ENCODE data around the gene SV2A.
"Not testable (repeated sequence)": the region's sequence is repeated elsewhere in the genome, so short reads cannot be mapped to it uniquely, and the experiment has no call there.

SV2A gene

GRCh38 chr1:149928401-149928724, 10.7 kb upstream of the SV2A start:
- no peak for DNase-seq

DNA sequence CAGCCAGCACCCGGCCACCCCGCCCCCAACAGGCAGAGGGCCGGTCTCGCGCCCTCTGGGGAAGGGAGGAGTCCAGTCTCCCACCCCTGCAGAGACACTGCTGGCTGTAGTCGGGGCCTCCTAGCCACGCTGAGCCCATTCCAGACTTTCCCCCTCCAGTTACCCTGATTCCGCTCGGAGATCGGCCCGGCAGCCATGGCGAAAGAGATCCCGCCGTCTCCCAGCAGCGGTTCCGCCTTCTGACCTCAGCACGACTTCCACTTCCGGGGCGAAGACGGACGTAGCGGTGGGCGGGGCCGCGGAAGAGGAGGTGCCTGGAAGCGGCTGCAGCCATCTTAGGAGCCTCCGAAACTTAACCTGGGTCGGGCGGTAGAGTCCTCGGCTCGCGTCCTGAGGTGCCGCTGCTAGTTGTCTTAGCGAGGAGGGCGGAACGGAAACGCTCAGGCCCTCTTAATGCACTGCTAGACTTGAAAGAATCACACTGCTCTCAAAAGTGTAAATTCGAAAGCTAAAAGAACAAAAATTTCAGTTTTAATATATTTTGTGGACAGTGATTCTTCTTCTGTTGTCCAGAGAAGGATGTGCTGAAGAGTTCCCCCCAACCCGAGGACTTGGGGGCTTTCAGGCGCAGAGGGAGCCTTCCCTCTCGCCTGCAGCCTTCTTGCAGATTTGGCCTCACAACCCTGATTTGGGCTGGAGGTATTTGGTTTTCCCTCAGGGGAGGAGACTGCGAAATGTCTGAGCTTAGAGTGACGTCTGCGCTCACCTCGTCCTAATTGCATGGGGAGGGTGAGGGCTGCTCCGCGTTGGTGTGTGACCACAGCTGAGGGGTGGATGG, 10.1 kb upstream of the SV2A start, which contains the start of gene SF3B4:
Gene SF3B4 (minus strand): TSS at position 241 of the 838 bp plus-strand sequence. CDS start 44 bp downstream, at position 197.
- peak; percentile 86 for DNase-seq

DNA sequence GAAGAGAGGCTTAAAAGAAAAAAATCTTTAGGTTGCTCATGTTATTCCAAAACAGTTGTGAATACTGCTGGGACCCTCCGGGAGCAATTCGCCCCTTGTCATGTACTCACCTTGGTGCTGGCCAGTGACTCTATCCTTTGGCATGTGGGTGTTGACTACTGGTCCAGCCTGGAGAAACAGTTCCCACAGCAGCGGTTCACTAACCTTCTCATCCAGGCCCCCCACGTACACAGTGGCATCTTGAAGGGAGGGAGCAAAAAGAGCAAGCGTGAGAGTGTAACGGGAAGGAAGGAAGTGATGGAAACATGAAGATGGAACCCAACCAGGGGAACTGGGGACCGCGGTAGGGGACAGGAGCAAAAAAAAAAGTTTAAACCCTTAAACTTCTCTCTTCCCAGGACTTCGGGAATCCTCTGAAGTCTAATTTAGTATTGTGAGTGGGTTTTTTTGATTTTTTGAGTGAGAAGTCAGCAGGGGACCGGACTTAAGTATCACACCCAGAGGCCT, 9.5 kb upstream of the SV2A start:
- DNase-seq: no peak

DNA sequence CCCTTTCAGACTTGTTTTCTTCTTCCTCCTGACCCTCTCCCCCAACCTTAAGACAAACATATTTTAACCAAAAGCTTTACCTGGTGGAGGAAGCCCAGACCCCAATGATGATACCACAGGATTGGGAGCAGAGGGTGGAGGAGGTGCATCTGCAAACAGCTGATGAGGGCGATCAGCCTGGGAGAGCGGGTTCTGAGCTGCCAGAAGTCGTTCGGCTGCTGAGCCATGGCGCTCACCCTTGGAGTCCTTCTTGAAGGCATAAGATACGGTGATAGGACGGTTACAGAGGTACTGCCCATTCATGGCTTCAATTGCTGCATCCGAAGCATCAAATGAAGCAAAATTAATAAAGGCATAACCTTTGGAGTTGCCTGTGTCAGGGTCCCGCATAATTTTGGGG, 8.7 kb upstream of the SV2A start:
- no peak for DNase-seq

DNA sequence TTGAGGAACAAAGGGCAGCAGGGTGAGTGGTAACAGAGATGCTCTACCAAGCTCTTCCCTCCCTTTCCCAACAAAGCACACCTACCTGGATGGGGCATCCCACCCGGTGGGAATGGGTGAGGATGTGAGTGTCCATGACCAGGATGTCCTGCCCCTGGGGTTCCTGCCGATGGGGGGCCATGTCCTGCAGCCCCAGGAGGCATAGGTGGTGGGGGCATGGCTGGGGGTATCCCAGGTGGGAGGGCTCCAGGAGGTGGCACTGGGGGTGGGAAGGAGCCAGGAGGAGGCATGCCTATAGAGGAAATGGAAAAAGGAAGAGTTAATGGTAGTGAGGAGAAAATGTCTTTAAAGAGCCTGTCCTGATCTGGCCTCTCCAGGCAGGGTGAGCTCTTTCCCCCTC, 8.1 kb upstream of the SV2A start:
- DNase-seq: no peak

DNA sequence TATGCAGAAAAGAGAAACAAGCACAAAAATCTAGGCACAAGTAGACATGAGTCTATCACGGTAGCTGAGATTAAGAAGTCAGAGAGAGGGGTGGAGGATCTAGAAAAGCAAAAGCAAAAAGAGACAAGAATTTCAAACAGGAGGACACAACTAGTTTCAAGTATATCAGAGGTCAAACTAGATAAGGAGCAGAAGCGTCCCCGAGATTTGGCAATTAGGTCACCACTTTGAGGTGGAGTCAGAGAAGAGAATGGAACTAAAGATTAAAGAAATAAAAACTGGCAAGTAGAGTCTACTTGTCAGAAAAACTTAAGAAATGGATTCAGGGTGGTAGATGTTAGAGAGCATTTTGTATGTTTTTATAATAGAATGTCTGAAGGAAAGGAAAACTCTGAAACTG, 7.7 kb upstream of the SV2A start:
- DNase-seq: no peak

GRCh38 chr1:149923626-149924025, 6.0 kb upstream of the SV2A start:
- DNase-seq: no peak

DNA sequence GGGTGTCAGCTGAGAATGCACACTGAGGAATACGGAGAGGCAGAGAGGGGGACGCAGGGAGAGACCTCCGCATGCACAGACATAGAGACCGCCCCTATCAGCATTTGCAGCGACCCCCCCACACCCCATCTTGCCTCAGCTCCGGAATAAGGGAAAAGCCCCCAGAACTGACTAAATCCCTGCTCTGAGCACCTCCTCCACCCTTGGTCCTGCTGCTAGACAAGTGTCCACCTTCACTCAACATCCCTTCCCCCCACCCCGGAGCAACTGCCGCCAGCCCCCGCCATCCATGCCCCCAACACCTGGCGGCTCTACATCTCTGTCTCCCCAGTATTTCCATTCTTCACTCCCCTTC, 769 bp downstream of the SV2A start:
- DNase-seq: no peak

DNA sequence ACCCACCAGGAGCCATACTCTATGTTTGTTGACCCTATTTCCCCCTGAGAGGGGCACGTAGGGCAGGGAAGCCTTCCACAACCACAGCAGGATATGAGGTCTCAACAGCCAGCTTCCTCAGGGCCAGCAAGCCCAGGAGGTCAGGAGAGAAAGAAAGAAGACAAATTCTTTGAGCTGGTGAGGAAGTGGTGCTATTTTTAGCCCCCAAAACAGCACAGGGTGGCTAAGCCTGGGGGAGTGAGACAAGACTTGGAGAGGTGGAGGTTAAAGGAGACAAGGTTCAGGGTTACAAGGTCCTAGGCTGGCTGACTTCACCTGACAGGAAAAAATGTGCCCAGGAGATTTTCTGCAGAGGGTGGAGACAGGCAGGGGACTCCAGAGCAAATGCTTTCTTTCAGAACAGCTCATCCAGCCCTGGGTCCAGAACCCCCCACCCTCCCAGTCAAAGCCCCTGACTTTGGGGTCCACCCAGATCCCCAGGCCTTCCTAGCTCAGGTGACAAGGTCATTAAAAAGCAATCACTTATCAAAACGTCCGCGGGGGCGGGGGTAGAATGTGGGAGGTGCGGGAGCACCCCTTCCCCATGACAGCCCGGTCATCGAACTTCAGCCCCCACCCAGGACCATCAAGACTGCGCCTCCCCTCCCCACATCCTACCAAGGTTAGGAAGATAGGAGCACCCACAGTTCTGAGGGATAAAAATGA, 1.3 kb downstream of the SV2A start:
- no peak for DNase-seq

GRCh38 chr1:149915429-149916192, 2.0 kb downstream of the SV2A start:
- no peak for DNase-seq

GRCh38 chr1:149914545-149914944, 3.1 kb downstream of the SV2A start:
- DNase-seq: no peak

GRCh38 chr1:149906570-149907075, 11.0 kb downstream of the SV2A start:
- DNase-seq: no peak

DNA sequence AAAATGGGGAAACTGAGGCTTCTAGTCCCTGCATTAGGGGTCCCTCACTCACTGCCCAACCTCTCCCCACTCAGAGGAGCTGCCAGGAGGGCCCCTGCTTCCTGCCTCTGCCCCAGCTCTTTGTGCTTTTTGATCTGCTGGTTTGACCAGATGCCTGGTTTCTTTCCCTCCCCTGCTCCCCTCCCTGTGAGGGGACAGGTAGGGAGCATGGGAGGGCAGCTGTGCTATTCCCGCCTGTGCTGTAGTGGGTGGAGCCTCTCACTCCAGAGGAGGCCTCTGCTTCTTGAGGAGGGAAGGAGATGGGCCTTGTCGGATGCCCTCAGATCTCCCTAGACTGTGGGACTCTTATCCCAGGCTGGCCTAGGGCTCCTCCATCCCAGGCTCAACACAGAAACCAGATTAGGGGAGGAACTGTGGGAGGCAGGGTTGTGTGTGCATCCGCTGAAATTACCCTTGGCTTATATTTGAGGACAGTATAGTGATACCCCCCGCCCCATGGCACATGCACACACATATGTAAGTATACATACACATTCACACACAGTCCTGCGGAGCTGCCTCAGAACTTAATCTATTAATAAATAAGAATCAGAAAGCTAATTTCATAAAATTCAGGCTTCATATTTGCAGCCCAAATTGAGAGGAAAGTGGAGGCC, 13.7 kb downstream of the SV2A start:
- no peak for DNase-seq

DNA sequence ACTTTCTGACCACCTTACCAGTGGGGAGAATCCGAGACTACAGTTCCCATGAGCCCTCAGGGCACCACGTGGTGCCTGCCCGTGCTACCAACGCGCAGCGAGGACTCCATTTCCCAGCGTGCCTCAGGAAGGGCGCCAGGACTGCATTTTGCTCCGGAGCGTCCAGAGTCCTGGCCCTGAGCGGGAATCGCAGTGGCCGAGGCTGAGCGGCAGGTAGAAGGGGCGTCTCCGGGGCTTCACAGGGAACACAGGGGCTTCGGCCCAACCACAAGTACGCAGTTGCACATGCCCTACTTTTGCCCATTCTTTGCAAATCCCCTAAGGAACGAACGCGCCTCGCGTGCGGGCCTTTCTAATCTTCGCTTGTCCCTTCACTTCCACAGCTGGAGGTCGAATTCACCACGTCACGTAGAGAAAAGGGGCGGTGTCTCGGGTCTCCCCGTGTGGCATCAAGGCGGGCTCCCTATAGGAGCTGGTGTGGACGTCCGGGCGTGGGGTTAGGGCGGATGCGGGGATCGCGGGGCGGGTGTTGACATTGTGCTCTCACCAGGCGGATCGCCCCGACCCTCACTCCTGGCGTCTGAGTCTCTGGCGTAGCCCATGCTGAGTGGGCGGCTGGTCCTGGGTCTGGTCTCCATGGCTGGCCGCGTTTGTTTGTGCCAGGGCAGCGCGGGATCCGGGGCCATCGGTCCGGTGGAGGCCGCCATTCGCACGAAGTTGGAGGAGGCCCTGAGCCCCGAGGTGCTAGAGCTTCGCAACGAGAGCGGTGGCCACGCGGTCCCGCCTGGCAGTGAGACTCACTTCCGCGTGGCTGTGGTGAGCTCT, 18.0 kb downstream of the SV2A start, which contains the start of gene BOLA1:
Gene BOLA1 (plus strand): TSS at position 109 of the 825 bp plus-strand sequence. CDS start 492 bp downstream, at position 601.
- no peak for DNase-seq

DNA sequence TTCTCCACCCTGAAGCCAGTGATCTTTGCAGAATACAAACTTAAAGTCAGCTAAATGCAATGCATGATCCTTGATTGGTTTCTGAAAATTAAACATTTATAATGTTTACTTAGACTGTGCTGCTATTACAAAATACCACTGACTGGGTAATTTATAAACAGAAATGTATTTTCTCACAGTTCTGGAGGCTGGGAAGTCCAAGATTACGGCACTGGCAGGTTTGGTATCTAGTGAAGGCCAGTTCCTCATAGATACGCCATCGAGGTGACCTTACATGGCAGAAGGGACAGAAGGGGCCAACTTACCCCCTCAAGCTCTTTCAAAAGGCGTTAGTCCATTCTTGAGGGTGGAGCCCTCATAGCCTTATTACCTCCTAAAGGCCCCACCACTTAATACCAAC, 21.1 kb downstream of the SV2A start:
- no peak for DNase-seq

GRCh38 chr1:149888999-149889289, 28.7 kb downstream of the SV2A start:
- no peak for DNase-seq

GRCh38 chr1:149888247-149888998, 29.2 kb downstream of the SV2A start:
- DNase-seq: peak; percentile 84

DNA sequence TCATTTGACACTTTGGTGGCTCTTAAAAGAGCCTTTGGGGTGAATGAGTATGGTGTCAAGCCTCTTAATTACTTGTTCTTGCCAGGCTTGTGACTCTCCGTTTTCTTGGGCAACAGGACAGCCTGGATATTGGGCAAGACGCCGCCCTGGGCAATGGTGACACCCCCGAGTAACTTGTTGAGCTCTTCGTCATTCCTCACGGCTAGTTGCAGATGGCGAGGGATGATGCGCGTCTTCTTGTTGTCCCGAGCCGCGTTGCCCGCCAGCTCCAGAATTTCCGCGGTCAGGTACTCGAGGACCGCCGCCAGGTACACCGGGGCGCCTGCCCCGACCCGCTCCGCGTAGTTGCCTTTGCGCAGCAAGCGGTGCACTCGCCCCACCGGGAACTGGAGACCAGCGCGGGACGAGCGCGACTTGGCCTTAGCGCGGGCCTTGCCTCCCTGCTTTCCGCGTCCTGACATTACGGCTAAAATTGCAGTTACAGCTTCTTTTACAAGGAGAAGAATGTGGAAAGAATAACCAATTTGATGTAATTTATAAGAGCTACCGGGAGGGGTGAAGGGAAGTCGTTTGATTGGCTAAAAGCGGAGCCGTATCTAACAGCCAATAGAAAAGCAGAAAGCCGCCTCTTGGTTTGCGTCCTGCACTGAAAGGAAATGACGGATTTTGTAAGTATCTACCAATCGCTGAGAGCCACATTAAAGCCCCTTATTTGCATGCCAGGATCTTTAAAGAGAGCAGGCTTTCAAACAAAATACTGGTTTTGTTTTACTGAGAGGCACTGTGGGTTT, 30.0 kb downstream of the SV2A start:
- peak; percentile 80 for DNase-seq

GRCh38 chr1:149887196-149887455, 30.5 kb downstream of the SV2A start:
- DNase-seq: not testable (repeated sequence)

DNA sequence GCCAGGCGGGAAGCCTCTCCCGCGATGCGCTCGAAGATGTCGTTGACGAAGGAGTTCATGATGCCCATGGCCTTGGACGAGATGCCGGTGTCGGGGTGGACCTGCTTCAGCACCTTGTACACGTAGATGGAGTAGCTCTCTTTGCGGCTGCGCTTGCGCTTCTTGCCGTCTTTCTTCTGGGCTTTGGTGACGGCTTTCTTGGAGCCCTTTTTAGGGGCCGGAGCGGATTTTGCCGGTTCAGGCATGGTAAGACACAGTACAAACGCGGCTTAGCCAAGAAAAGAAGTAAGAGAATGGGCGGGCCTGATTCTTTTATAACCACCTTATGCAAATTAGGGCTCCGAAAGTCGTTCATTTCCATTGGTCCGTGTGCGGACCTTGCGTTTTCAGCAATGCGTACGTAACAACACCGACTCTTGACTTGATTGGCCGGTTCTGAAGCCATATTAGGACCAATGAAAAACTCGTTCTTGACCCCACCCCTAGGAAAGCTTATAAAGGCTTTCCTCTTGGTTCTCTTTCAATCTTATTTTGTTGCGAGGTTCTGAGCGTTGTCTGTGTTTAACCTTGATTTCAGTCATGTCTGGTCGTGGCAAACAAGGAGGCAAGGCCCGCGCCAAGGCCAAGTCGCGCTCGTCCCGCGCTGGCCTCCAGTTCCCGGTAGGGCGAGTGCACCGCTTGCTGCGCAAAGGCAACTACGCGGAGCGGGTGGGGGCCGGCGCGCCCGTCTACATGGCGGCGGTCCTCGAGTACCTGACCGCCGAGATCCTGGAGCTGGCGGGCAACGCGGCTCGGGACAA, 31.0 kb downstream of the SV2A start:
- peak; percentile 90 for DNase-seq

Measured in NK-92 treated with Interleukin-12 subunit alpha and Interleukin-12 subunit beta, amount 100 ng/mL, for 24 hours (cell line).